Natural killer cell (primary cell): ENCODE results near the gene NNMT. TPM values are rescaled to one million over a fixed set of nuclear protein-coding genes. Genes with fewer than 3 reads are reported as not detected.

ENCODE experiments used
- ATAC-seq, 3 donors: fragments of 150-1000 bp in 2 of 3; fragments of 200-7000 bp in 1 of 3; cut with Tn5 transposase; 1 replicate in 1 of 3; 2 replicates in 2 of 3; pipeline ENCODE4 v1.10.0; 2021; ENCODE audit warnings: mild to moderate bottlenecking in 2 of 3, moderate library complexity in 2 of 3
- DNase-seq, 2 donors: peaks; one replicate each; pipeline versions ENCODE4 v3.0.0 to v3.0.0-alpha.2; 2013 to 2021; ENCODE audit warnings: mixed read lengths in 1 of 2
- H3K27ac ChIP-seq: one replicate; pipeline ENCODE4 v1.5.1; 2013; ENCODE audit warnings: mild to moderate bottlenecking, low read length
- H3K27me3 ChIP-seq: one replicate; pipeline ENCODE4 v1.6.1; 2013; ENCODE audit warnings: low read length; ENCODE audit not compliant: control insufficient read depth, insufficient read depth
- H3K36me3 ChIP-seq: one replicate; pipeline ENCODE4 v1.6.1; 2013; ENCODE audit warnings: low read length; ENCODE audit not compliant: control insufficient read depth, insufficient read depth
- H3K4me1 ChIP-seq: one replicate; pipeline ENCODE4 v1.6.1; 2013; ENCODE audit warnings: low read length; ENCODE audit not compliant: control insufficient read depth, insufficient read depth
- H3K4me3 ChIP-seq: one replicate; pipeline ENCODE4 v1.5.1; 2013; ENCODE audit warnings: low read length
- H3K9me3 ChIP-seq: one replicate; pipeline ENCODE4 v1.6.1; 2013; ENCODE audit warnings: low read length; ENCODE audit not compliant: control insufficient read depth, insufficient read depth
- H3K27ac Mint-ChIP-seq, 2 donors: one replicate each; pipeline ENCODE4 v1.8.0; 2022; ENCODE audit warnings: mild to moderate bottlenecking in 2 of 2, mixed read lengths in 2 of 2, moderate library complexity in 1 of 2
- H3K27me3 Mint-ChIP-seq, 2 donors: one replicate each; pipeline ENCODE4 v1.8.0; 2022; ENCODE audit warnings: low read depth in 2 of 2, mixed read lengths in 2 of 2
- H3K36me3 Mint-ChIP-seq: one replicate; pipeline ENCODE4 v1.8.0; 2022; ENCODE audit warnings: mixed read lengths
- H3K4me1 Mint-ChIP-seq, 2 donors: one replicate each; pipeline ENCODE4 v1.8.0; 2022; ENCODE audit warnings: mixed read lengths in 2 of 2
- H3K4me3 Mint-ChIP-seq: one replicate; pipeline ENCODE4 v1.8.0; 2022; ENCODE audit warnings: mild to moderate bottlenecking, moderate library complexity, mixed read lengths
- H3K9me3 Mint-ChIP-seq, 2 donors: one replicate each; pipeline ENCODE4 v1.8.0; 2022; ENCODE audit warnings: mixed read lengths in 2 of 2
- CTCF ChIP-seq: fragments of 200-600 bp; IDR thresholded peaks from one replicate; pipeline ENCODE4 v1.8.0; 2022; ENCODE audit warnings: antibody characterized with exemption
- WGBS: methylation state at CpG from one replicate; pipeline ENCODE4 v1.1.7; 2013; ENCODE audit warnings: missing lambda C conversion rate; ENCODE audit not compliant: insufficient coverage; 5-methylcytosine and 5-hydroxymethylcytosine counted together
- intact Hi-C: fragments of 100-400 bp; cut with micrococcal nuclease; formaldehyde crosslinking; loops from one replicate; pipeline ENCODE4 v1.14.2; 2022
- total RNA-seq, 4 donors: library from RNA; stranded (reverse); fragments of 120-200 nt in 1 of 4; gene quantifications; one replicate each; pipeline versions ENCODE4 v1.2.3 to v1.2.4, GENCODE V29; 2013 to 2022

NNMT gene
- total RNA-seq, 3 donors from 2014 or later (not counting 1 experiment from before 2014, with no cell fraction given), result 1.8 to 2.4 (median 2.0) TPM

GRCh38 chr11:114282488-114282887 is 13.7 kb upstream of the NNMT start:
- H3K36me3 ChIP-seq, result no peaks in the 10 kb centered on the region
- peaks cover 20 to 39% of the 10 kb centered on the region in 2 donors for H3K27me3 Mint-ChIP-seq
- no peak overlapping the region for H3K27ac Mint-ChIP-seq
- 90% methylated on average over 3 of the region's 3 CpGs for WGBS
- H3K4me1 Mint-ChIP-seq, result peaks cover 0 to 7% of the 10 kb centered on the region in 2 donors
- no peaks in the 10 kb centered on the region for H3K4me1 ChIP-seq
- no peaks in the 10 kb centered on the region for H3K9me3 ChIP-seq
- no peaks in the 10 kb centered on the region for H3K36me3 Mint-ChIP-seq
- no peaks in the 10 kb centered on the region for H3K27me3 ChIP-seq
- DNase-seq (no peak), ATAC-seq (no peak)
- TF ChIP-seq CTCF, result no peak
- H3K27ac ChIP-seq, result no peak overlapping the region
- H3K4me3 Mint-ChIP-seq, result no peak overlapping the region
- intact Hi-C loops, result no loop called here
- H3K9me3 Mint-ChIP-seq, result no peaks in the 10 kb centered on the region
- H3K4me3 ChIP-seq, result no peak overlapping the region

- H3K4me1 Mint-ChIP-seq, result peaks cover 0 to 7% of the 10 kb centered on the region in 2 donors
- Histone ChIP-seq H3K9me3 (no peaks in the 10 kb centered on the region), H3K27me3 (no peaks in the 10 kb centered on the region), H3K27ac (no peak overlapping the region), H3K4me1 (no peaks in the 10 kb centered on the region), H3K4me3 (no peak overlapping the region), H3K36me3 (no peaks in the 10 kb centered on the region)
- ATAC-seq (no peak), DNase-seq (no peak)
- 93% methylated on average over 3 of the region's 3 CpGs for WGBS
- no peaks in the 10 kb centered on the region for H3K36me3 Mint-ChIP-seq
- H3K27me3 Mint-ChIP-seq, result peaks cover 16 to 39% of the 10 kb centered on the region in 2 donors
- intact Hi-C loops, result no loop called here
- H3K9me3 Mint-ChIP-seq, result no peaks in the 10 kb centered on the region
- H3K4me3 Mint-ChIP-seq, result no peak overlapping the region
- no peak overlapping the region for H3K27ac Mint-ChIP-seq
- TF ChIP-seq CTCF, result no peak
Measured at GRCh38 chr11:114283422-114283821, 12.8 kb upstream of the NNMT start.

DNA sequence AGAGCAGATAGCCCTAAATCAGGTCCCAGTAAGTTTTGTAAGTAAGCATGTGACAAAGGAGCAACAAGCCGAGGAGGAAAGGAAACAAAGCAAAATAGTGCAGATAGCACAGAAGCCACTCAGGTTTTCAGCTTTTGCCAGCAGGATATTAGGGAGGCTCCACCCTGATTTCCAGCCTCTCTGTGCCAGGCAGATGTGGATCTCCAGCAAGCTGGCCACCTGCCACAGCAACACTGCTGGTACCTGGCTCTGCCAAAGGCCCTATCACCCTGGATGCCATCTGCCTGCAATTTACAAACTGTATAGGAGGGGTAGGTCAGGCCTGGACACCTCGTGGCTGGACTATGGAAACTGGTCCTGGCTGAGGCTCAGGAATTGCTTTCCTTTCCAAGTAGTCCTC is 12.2 kb upstream of the NNMT start:
- Histone ChIP-seq H3K4me3 (no peak overlapping the region), H3K27ac (no peak overlapping the region), H3K4me1 (no peaks in the 10 kb centered on the region), H3K27me3 (no peaks in the 10 kb centered on the region), H3K9me3 (no peaks in the 10 kb centered on the region), H3K36me3 (no peaks in the 10 kb centered on the region)
- H3K9me3 Mint-ChIP-seq, result no peaks in the 10 kb centered on the region
- H3K36me3 Mint-ChIP-seq, result no peaks in the 10 kb centered on the region
- H3K27me3 Mint-ChIP-seq, result peaks cover 13 to 35% of the 10 kb centered on the region in 2 donors
- no peak overlapping the region for H3K27ac Mint-ChIP-seq
- peaks cover 0 to 7% of the 10 kb centered on the region in 2 donors for H3K4me1 Mint-ChIP-seq
- TF ChIP-seq CTCF, result no peak
- ATAC-seq, result no peak
- intact Hi-C loops, result no loop called here
- no peak for DNase-seq
- H3K4me3 Mint-ChIP-seq, result no peak overlapping the region
- 70% methylated on average over 2 of the region's 2 CpGs for whole genome bisulfite sequencing

DNA sequence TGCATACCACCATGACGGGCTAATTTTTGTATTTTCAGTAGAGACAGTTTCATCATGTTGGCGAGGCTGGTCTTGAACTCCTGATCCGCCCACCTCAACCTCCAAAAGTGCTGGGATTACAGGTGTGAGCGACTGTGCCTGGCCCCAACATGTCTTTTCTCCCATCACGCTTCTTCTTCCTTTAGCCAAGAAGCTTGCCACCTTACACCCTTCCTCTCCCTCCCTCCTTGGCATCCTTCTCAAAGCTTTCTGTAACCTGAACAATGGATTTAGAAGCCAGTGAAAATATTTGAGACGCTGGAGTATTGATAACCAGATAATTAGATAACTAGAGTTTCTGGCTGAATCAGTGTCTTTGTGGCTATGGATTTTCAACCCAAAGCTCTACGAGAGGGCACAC is 11.3 kb upstream of the NNMT start:
- peaks cover 4 to 26% of the 10 kb centered on the region in 2 donors for H3K27me3 Mint-ChIP-seq
- peaks cover 0 to under 1% of the 10 kb centered on the region in 2 donors for H3K4me1 Mint-ChIP-seq
- no peaks in the 10 kb centered on the region for H3K4me1 ChIP-seq
- WGBS, result 91% methylated on average over 7 of the region's 7 CpGs
- H3K4me3 Mint-ChIP-seq, result no peak overlapping the region
- H3K27ac ChIP-seq, result no peak overlapping the region
- no peaks in the 10 kb centered on the region for H3K36me3 ChIP-seq
- DNase-seq (no peak), ATAC-seq (no peak)
- H3K27me3 ChIP-seq, result no peaks in the 10 kb centered on the region
- H3K9me3 Mint-ChIP-seq, result no peaks in the 10 kb centered on the region
- no peak overlapping the region for H3K27ac Mint-ChIP-seq
- no peak for TF ChIP-seq CTCF
- no peak overlapping the region for H3K4me3 ChIP-seq
- intact Hi-C loops, result no loop called here
- H3K36me3 Mint-ChIP-seq, result no peaks in the 10 kb centered on the region
- H3K9me3 ChIP-seq, result no peaks in the 10 kb centered on the region
